HG02884 (cell line): ENCODE measurements around the gene MYOM3.

Experiments
- ATAC-seq: cut with Tn5 transposase; IDR thresholded peaks from one replicate; pipeline ENCODE4 v1.9.1; 2021; ENCODE audit warnings: mild to moderate bottlenecking, moderate library complexity; ENCODE audit not compliant: unreplicated experiment

MYOM3 gene

DNA sequence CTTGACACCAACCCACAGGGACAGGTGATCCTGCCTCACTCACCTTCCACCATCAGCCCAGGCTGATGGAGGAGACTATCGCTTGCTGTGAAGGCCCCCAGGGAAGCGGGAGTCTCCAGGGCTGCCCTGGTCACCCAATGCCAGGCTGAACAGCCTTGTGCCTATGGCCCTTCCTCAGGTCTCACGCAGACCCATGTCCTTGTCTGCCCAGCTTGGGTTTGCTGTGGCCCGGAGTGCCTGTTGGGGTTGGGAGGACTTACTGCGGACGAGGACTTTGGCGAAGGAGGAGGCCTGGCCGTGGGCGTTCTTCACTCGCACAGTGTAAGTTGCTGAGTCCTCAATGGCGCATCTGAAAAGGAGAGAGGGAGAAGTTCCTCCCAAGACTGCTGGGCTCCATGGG is 14.3 kb downstream of the MYOM3 start:
- ATAC-seq = no peak

DNA sequence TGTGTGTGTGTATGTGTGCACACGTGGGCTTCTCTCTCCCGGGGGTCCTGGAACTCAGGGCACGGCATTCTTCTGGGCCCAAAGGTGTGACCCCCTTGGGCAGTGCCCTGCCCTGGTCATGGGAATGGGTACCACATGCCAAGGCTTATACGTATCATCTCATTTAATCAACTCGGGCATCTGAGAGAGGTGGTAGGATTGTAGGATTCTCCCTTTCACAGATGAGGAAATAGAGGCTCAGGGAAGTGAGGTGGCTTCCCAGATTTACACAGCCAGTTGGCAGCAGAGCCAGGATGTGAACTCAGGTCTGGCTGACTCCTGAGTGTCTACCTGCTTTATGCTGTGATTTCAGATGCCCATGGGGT is 15.2 kb downstream of the MYOM3 start:
- no peak for ATAC-seq

DNA sequence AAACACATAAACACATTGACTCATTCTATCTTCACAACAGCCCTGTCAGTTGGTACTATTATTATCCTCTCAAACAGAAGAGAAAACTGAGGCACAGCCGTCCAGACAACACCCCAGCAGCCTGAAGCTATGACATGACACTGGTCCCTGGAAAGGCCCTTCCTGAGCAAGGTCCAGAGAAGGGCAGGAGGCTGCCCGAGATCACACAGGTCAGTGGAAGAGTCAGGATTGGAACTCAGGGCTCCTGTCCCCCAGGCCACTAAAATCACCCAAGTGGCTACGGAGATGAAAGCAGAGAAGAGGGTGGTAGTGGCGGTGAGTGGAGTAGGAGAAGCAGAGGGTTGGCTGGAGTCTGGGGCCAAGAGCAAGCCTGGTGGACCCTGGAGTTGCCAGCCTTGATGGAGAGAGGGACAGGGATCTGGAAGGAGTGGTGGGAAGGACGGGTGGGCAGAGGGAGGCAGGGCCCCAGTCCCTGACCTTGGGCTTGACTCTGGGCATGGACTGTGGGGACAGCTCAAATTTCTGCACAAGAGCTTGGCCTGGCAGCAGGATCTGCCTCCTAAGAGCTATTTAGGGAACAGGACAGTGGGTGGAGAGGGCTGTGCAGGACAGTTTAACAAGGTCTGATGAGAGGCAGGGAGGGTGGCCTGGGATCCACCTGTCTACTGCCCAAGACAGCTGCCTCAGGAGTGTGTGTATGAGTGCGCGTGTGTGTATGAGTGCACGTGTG is 15.8 kb downstream of the MYOM3 start:
- ATAC-seq = no peak

DNA sequence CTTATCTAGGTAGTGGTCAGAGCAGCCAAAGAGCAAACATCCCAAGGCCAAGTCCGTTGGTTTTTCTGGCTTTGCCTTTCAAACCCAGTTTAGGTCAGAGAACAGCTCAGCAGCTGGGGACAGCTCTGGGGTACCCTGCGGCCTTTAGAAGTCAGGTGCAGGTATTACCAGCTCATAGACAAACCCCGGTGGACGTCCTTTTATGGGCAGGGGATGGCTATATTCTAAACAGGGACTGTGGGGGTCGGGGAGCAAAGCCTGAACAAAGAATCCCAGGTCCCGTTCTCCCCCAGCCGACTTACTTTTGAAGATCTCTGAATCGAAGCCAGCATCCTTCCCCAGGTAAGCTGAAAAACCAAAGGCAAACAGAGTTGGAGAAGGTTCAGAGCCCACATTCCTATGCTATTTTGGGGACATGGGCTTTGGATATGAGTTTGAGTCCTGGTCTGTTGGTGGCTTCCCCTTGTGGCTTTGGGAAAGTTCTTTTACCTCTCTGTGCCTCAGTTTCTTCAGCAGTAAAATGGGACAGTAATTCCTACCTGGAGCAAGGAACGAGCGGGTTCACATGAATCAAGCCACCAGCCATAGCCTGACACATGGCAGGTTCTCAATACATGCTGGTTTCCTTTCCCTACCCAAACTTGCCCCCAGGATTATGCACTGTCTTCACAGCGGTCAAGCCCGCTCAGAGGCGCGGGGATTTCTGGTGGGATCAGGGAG is 16.6 kb downstream of the MYOM3 start:
- no peak for ATAC-seq

DNA sequence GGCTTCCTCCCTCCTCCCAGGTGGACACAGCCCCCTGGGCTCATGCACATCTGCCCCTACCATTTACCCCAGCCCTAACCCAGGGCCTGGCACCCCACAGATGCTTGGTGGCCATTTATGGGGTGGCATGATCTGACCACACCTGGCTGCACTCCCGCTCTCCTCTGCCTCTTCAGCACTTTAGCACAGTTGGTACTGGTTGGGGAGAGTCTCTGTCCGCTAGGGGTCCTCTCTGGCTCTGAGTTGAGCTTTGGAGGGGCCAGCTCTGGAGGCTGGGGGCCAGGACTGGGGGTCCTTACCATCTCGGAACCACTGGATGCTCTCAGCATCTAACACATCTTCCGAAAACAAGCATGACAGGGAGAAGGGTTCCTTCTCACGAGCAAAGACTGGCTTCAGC is 17.4 kb downstream of the MYOM3 start:
- no peak for ATAC-seq

DNA sequence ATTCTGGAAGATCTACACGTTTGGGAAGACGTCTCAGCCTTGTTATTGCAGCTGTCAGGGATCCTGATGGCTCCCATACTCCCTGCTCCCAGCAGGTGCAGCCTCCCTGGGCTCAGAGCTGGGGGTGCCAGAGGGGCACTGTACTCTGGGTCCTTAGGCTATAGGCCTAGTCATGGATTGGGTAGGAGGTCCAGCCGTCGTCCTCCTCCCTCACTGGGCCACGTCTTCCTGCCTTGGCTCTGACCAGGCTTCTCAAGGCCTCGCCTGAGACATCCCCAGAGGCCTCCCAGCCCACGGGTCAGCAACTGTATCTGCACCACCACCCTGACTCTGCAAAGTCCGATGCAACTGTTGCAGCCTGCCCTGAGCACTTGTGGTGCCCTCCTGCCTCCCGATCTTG is 18.2 kb downstream of the MYOM3 start:
- no peak for ATAC-seq

DNA sequence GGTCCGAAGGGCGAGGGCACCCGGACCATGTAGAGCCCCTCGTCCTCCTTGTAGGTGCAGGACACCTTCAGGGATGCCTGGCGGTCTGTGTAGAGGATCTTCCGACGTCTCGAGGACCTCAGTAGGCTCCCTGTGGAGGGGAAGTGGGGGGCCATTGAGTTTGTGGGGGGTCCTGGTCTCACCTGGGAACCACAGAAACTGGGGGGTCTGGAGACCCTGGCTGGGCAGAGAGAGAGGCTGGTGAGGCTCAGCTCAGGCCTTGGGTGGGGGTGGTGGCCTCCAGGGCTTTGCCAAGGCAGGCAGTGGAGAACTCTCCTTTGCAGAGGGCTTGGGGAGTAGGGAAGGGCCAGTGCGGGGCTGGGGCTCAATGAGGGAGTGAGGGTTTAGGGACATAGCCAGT is 19.0 kb downstream of the MYOM3 start:
- no peak for ATAC-seq

DNA sequence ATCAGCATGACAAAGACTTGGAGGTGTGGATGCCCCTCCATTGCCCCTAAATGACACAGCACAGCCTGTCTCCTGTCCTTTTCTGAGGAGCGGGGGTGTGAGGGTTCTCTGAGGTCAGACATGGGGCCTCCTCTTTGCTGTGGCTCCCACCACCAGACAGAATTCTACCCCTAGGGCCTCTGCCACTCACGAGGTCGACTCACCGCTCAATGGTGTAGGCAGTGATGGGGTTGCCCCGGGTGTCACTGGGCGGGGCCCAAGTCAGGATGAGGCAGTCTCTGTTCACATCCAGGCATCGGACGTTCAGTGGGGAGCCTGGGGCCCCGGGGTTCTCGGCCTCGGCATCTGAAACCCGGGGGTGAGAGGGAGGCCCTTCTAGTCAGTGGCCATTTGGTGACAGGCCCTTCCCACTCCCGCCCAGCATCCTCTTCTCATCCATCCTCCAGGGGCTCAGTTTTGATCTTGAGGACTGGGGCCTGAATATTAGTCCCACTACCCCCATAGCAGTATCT is 19.9 kb downstream of the MYOM3 start:
- ATAC-seq = no peak

DNA sequence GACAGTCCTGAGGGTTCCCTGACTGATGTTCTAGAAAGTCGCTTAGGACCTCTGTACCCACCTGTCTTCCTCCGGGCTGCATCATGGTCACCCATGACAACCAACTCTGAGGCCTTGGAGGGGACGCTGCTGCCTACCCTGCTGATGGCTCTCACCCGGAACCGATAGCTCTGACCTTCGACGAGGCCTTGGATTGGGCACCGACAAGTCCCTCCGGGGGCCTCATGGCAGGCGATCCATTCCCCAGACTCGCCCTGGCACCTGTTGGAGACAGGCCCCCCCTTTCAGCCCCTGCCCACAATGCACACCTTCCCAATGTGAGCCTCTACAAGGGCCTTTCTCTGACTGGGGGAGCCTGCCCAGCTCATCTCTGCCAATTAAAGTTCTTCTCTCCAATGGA is 21.2 kb downstream of the MYOM3 start:
- ATAC-seq = no peak

DNA sequence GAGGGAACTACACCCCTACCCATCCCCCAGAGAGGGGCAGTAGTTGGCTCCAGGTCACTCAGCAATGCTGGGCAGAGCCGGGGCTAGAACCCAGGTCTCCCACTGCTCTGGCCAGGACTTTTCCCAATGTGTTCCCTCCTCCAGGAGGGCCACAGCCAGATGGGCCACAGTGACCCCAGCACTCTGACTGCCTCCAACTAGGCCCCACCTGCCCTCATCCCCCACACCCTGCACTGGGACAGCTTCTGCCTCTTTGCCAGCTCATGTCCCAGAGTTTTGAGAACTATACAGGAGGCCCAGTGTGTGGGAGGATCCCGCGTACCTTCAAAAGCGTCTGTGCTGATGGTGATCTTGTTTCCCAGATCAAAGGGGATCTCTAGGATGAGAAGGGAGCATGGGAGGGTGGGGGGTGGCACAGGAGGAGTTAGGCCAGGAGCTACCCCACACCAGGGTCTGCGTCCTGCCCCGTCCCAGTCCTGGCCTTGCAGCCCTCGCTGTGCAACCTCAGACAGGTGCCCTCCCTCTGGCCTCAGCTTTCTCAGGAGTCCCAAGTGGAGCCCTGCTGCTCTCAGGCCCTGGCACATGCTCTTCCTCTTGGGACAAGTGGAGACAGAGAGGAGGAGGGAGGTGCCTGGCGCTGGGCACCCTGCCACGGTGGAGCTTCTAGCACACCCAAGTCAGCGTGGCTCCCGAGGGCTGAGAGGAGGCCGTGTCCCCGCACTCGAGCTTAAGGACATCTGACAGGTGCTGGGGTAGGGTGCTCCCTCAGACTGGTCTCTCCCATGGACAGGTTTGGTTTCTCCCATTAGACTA is 22.0 kb downstream of the MYOM3 start:
- ATAC-seq = no peak

DNA sequence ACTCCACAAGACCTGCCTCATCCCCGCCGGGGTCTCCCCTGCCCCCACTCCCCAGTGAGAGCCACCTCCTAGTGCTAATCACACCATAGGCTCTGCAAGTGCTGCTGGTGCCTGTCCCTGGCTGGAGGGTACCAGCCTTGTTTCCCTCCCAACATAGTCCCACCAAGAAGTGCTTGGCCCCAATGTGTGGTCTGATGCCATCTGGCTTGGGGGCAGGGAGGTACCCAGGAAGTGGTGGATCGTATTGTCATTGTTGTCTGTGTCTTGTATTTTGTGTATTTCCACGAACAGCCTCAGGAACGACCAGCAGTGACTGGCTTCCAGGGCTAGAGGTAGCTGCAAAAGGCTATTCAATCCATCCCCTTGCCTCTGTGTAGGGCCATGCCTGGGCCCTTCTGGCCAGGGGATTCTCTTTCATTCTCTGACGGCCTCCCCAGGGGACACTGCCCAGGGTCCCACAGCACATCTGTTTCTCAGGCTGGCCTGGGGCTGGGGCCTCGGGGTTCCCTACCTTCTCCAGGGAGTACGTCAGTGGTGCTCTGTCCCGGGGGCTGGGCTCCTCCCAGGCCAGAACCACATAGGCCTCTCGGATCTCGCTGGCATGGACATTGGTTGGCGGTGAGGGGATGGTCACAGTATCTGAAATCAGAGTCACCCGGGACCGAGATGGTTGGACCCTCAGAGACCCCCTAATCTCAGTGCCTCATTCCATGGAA is 22.8 kb downstream of the MYOM3 start:
- no peak for ATAC-seq

DNA sequence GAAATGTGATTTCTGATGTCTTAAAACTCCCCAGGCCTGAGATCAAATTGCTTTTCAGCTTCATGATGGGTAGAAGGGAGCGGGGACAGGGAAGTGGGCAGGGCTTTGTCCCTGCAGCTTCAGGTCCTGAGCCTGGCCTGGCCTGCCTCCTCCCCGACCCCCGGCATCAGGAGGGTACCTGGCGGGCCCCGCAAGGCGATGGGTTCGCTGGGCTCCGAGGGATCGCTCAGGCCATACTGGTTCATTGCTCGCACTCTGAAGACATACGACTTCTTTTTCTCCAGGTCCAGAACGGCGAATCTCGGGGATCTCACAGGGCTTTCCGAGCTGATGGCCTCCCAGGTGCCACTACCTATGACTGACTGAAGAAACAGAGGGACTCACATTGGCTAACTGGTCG is 25.5 kb downstream of the MYOM3 start:
- no peak for ATAC-seq

DNA sequence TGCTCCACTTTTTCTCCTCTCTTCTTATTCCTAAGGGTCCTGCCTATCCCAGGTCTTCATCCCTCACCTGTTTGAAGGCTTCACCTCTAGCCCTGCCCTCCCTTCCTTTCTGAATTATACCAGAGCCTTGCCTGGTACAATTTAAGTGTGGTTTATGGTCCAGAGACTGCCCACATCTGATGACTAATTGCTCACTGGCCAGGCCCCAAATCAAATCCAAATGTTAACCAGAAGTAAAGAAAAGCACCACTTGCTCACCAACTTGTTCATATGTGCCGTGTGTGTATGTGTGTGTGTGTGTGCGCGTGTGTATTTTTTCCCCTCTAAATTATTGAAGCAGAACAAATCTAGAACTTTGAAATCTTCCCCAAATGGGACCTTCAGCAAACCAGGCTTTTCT is 26.4 kb downstream of the MYOM3 start:
- no peak for ATAC-seq

DNA sequence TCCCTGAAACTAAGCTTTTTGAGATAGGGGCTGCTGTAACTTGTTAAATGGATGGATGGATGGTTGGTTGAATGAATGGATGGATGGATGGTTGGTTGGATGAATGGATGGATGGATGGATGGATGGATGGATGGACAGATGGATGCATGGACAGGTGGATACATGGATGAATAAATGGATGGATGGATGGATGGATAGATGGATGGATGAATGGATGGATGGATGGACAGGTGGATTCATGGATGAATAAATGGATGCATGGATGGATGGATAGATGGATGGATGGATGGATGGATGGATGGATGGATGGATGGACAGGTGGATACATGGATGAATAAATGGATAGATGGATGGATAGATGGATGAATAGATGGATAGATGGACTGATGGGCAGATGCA is 26.9 kb downstream of the MYOM3 start:
- ATAC-seq = no peak

DNA sequence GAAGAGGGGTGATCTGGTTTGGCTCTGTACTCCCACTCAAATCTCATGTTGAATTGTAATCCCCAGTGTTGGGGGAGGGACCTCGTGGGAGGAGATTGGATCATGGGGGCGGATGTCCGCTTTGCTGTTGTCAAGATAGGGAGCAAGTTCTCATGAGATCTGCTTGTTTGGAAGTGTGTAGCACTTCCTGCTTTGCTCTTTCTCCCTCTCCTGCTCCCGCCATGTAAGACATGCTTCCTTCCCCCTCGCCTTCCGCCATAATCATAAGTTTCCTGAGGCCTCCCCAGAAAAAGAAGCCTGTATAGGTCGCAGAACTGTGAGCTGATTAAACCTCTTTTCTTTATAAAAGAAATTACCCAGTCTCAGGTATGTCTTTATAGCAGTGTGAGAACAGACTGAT is 27.9 kb downstream of the MYOM3 start:
- ATAC-seq = no peak

DNA sequence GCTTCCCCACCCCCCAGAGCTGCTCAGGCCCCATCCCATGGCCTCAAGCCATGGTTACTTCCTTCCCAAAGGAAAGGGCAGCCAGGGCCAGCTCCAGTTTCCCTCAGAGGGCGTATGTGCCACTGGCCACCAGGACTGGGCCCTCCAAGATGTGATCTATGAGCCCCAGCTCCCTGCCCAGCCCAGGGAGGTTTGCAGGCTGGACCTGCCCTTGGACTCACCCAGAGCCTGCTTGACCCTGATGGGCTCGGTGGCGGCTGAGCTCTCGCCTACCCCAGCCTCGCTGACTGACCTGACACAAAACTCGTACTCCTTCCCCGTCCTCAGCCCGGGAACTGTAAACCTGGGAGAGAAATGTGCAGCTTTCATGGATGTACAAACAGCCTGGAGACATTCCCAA is 29.6 kb downstream of the MYOM3 start:
- no peak for ATAC-seq

DNA sequence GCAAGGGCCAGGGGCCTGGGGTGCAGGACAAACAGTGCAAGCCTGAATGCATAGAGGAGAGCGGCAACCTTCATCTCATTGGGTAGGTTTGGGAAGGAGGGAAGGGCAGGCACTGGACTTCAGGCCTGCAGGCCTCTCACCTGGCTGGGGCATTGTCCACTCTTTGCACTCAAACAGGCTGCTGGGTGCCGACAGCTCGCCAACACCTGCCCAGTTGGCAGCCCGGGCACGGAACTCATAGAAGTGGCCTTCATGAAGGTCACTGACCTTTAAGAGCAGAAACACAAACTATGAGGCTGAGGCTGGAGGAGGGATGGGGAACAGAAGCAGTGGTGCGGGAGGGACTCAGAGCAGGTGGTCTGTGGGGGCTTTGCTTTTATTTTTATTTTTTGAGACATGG is 30.7 kb downstream of the MYOM3 start:
- ATAC-seq = no peak

DNA sequence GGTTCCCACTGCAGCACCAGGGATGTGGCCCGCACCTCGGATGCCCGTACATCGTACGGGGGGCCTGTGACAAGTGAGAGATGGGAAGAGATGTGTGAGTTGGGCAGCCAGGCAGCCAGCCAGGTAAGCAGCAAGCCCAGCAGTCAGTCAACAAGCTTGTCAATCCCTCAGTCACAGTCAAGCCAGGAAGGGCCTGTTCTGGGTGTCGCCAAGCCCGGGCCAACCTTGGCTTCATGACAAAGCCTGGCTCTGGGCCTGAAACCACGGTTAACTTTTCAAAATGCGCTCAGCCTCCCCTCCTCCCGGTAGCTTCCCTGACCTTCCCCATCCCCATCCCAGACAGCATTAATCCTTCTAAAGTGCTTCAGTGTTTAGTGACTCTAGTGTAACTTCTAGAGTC is 31.8 kb downstream of the MYOM3 start:
- ATAC-seq = no peak

DNA sequence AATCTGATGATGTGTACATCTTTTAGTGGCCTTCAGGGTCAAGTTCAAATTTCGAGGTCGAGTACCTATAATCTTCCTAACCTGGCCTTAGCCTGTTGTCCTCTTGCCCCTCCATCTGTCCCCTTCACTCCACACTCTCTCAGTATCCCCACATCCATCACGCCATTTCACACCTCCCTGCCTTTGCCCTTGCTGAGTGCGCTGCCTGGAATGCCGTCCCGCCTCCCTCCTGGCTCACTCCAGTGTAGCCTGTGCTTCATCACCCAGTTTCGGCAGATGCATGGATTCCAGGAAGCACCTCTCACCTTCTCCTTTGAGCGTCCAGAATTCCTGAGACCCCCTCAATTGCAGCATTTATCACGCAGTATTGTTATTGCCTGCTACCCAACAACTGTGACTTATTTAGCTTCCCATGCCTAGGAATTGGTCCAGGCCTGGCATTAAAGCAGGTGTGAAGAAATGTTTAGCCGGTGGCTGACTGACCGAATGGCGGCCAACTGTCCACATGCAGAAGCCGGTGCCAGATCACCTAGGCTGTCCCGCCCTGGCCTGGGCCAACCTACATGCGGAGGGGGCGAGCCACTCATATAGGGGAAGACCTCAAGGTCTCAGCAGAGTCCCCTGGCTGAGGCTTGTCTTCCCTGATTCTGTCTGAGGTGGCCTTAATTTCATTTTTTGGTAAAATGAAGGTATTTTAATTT is 34.5 kb downstream of the MYOM3 start:
- ATAC-seq = no peak

DNA sequence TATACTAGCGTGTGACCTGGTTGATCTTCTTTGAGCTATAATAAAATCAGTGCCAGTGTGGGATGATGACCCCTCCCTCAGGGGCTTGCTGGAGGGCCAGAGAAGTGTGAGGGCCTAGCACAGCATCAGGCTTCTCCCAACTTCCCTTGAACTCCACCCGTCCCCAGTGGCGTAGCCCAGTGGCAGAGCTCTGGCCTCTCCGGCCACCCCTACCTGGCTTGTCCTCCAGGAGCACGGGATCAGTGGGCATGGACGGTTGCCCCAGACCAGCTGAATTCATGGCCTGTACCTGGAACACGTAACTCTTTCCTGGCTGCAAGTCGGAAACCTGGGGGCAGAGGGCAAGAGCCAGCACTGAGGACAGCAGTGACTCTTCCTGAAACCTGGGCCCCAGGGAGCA is 36.0 kb downstream of the MYOM3 start:
- no peak for ATAC-seq

DNA sequence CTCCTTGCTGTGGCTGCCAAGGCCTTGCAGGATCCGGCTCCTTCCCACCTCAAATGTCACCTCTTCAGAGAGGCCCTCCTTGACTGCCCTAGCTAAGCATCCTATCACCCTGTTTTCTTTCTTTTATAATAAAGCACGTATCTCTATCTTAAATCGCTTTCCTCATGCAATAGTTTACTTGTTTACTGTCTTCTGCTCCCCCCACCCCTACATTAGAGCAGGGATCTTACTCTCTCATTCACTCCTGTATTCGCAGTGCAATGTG is 36.4 kb downstream of the MYOM3 start:
- ATAC-seq = no peak
